ENCODE data around the gene NAALADL2. TPM values are rescaled to one million over a fixed set of nuclear protein-coding genes. Genes with fewer than 3 reads are reported as not detected.

The NAALADL2 gene
- total and polyA plus RNA-seq, 2 of the 8 experiments (the other 6 are each of a cell fraction or from before 2014, with no cell fraction given): 0.12 to 0.22 TPM

- Histone ChIP-seq H3K4me3 (ENCODE audit: extremely low read depth in 1 of 4, insufficient read depth in 2 of 4, low read depth in 3 of 4, low read length in 4 of 4) (no peak overlapping the region), H2BK12ac (ENCODE audit: low read depth, low read length) (no peak overlapping the region), H2BK120ac (replicated peaks; ENCODE audit: low read depth, low read length) (no peak overlapping the region), H3K18ac (ENCODE audit: extremely low read depth, low read length) (no peak overlapping the region), H3K27ac (ENCODE audit: low read depth, low read length) (no peak overlapping the region), H3K79me1 (ENCODE audit: low read depth, low read length) (no peaks in the 10 kb centered on the region), H3K4ac (replicated peaks; ENCODE audit: insufficient read length, low read depth, low read length) (no peak overlapping the region), H2AK5ac (ENCODE audit: low read depth, low read length) (no peak overlapping the region), H3K4me2 (ENCODE audit: insufficient read depth in 1 of 2, low read depth in 2 of 2, low read length in 2 of 2) (no peak overlapping the region), H2AFZ (ENCODE audit: low read length) (no peak overlapping the region), H2BK20ac (ENCODE audit: low read length) (no peak overlapping the region), H4K8ac (ENCODE audit: extremely low read depth, insufficient read depth, low read length) (no peak overlapping the region), H4K91ac (replicated peaks; ENCODE audit: insufficient read length, low read length) (no peak overlapping the region), H3K27me3 (replicated peaks in 1 of 4; ENCODE audit: control insufficient read depth in 3 of 4, extremely low read depth in 1 of 4, insufficient read depth in 3 of 4, low read length in 3 of 4) (no peaks in the 10 kb centered on the region), H3K9ac (replicated peaks in 1 of 4; ENCODE audit: extremely low read depth in 1 of 4, low read depth in 3 of 4, low read length in 3 of 4) (no peak overlapping the region), H2BK15ac (ENCODE audit: low read length) (no peak overlapping the region), H3K79me2 (ENCODE audit: control insufficient read depth in 1 of 2, insufficient read depth in 2 of 2, low read length in 2 of 2) (no peaks in the 10 kb centered on the region), H4K20me1 (replicated peaks in 1 of 2; ENCODE audit: control insufficient read depth in 1 of 2, insufficient read depth in 2 of 2, low read length in 2 of 2) (no peaks in the 10 kb centered on the region), H2BK5ac (ENCODE audit: low read depth, low read length) (no peak overlapping the region), H3K23me2 (ENCODE audit: low read depth, low read length) (no peaks in the 10 kb centered on the region), H3K9me3 (ENCODE audit: insufficient read depth in 2 of 2, low read depth in 1 of 2, low read length in 1 of 2) (no peaks in the 10 kb centered on the region), H3K56ac (replicated peaks; ENCODE audit: insufficient read length, low read depth, low read length) (no peak overlapping the region), H4K5ac (ENCODE audit: insufficient read length, low read depth, low read length) (no peak overlapping the region), H3K23ac (ENCODE audit: insufficient read length) (no peak overlapping the region), H3K14ac (ENCODE audit: insufficient read length) (no peak overlapping the region), H3K36me3 (ENCODE audit: control insufficient read depth in 2 of 4, insufficient read depth in 4 of 4, low read length in 3 of 4) (no peaks in the 10 kb centered on the region), H3K4me1 (replicated peaks in 1 of 4; ENCODE audit: control insufficient read depth in 3 of 4, insufficient read depth in 4 of 4, low read length in 3 of 4) (no peaks in the 10 kb centered on the region; a peak in 1 of 7 replicates)
- FAIRE-seq (no peak), DNase-seq (ENCODE audit: low read depth in 1 of 2, low spot score in 2 of 2) (no peak)
- CTCF ChIA-PET (ENCODE audit: partially characterized antibody): no interaction called here
- no peak for TF ChIP-seq HDAC6 (IDR thresholded peaks at IDR 0.05; ENCODE audit: low read depth, low read length)
- no peak for TF ChIP-seq KDM1A (IDR thresholded peaks at IDR 0.05; ENCODE audit: borderline replicate concordance, low read length)
- TF ChIP-seq EZH2 (IDR thresholded peaks at IDR 0.05; ENCODE audit: low read depth, low read length, severe bottlenecking): no peak
- TF ChIP-seq POLR2A (IDR thresholded peaks at IDR 0.05; ENCODE audit: control extremely low read depth in 1 of 2, low read depth in 2 of 2, low read length in 2 of 2): no peak
- TF ChIP-seq BCL11A (IDR thresholded peaks at IDR 0.05; ENCODE audit: low read depth in 2 of 2, low read length in 2 of 2): no peak
- TF ChIP-seq RBBP5 (IDR thresholded peaks at IDR 0.05; ENCODE audit: borderline replicate concordance, low read depth, low read length): no peak
- no peak for TF ChIP-seq NANOG (IDR thresholded peaks at IDR 0.05; ENCODE audit: insufficient read depth, low read depth, low read length, poor library complexity, severe bottlenecking)
- no peak for TF ChIP-seq ZNF274 (IDR thresholded peaks at IDR 0.05; ENCODE audit: borderline replicate concordance, extremely low read depth, low read length)
- no peak for TF ChIP-seq GABPA (IDR thresholded peaks at IDR 0.05; ENCODE audit: borderline replicate concordance, insufficient read depth, low read length)
- no peak for TF ChIP-seq GTF2F1 (IDR thresholded peaks at IDR 0.05; ENCODE audit: borderline replicate concordance, low read depth, low read length)
- no peak for TF ChIP-seq CTBP2 (IDR thresholded peaks at IDR 0.05; ENCODE audit: borderline replicate concordance, insufficient read depth, insufficient read length, low read length)
- TF ChIP-seq SAP30 (IDR thresholded peaks at IDR 0.05; ENCODE audit: insufficient read depth, insufficient replicate concordance, low read length): no peak
- POLR2A ChIA-PET (ENCODE audit: partially characterized antibody): no interaction called here
Observed at GRCh38 chr3:175792245-175792644, 933.1 kb downstream of the NAALADL2 start.
